Measurements from ENCODE around the gene MYB.
"Not testable (repeated sequence)": the region's sequence is repeated elsewhere in the genome, so short reads cannot be mapped to it uniquely, and the experiment has no call there.

The MYB gene

DNA sequence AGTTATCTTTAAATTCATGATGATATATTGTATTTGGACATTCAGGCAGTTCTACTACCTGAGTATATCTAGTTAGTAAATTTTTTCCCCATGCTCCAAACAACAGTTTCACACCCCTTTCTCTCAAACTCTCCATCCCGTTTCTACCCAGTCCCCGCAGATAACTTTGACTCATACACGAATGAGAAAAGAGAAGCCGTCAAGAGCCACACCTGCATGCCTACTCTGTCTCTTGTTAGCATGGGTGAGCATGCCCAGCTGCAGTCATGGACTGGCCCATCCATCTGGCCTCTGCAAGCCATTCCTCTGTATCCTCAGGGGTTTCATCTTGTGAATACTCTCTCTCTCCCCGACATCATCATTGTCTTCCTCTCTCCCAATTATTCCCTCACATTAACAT is 41.5 kb downstream of the MYB start:
- no peak for DNase-seq (ENCODE audit: low read depth)

DNA sequence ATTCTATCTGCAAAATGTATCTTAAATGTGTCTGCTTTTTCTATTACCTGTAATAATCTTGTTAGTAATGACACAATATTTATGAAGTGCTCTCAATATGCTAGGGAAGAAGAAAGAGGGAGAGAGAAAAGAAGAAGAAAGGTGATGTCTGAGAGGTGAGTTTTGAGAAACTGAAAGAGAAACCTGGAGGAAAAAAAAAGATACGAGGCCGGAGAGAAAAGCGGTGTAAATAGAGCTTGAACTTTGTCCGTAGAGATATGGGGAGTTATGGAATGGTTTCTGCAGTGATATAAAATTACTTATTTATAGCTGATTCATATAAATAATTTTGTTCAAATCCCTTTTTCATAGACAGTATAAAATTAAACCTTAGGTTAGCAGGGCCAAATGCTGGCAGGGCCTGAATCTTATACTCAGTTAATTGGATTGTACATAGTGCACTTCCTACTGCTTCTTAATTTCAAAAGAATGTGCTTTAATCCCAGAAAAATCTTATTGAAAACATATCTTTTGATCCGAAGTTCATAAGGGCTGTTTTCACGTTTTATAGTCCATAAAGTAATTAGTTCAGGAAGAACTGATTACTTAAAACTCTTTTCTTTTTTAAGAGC is 43.0 kb downstream of the MYB start:
- no peak for DNase-seq (ENCODE audit: low read depth)

DNA sequence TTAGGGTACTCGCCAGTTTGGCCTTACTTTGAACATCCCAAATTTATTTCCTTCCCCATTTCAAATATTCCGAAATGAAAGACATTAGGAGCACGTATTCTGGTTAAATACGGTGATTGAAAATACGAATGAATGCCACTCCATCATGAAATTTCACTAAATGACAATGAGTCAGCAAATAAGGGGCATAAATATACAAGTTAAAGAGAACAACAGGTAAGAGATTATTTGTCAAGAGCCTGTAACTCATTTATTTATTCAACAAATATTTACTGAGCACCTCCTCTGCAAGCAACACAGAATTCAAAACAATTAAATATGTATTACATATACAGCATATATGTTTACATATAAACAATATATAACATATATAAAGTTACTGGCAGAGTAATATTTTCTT is 44.8 kb downstream of the MYB start:
- no peak for DNase-seq (ENCODE audit: low read depth)

DNA sequence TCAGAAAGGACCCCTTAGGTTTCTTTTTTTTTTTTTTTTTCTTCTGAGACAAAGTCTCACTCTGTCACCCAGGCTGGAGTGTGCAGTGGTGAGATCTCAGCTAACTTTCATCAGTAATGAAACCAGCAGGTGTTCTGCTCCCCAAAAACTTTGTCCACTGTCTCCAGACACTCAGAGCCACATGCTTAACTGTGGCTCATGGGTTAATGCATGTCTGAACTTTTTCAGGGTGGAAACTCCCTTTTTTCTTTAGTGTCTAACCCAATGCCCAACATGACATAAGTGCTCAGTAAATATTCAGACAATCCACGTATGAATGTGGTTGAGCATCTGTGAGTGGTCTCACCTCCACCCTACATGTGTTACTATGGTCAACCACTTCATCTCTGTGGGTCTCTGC is 45.4 kb downstream of the MYB start:
- no peak for DNase-seq (ENCODE audit: low read depth)

DNA sequence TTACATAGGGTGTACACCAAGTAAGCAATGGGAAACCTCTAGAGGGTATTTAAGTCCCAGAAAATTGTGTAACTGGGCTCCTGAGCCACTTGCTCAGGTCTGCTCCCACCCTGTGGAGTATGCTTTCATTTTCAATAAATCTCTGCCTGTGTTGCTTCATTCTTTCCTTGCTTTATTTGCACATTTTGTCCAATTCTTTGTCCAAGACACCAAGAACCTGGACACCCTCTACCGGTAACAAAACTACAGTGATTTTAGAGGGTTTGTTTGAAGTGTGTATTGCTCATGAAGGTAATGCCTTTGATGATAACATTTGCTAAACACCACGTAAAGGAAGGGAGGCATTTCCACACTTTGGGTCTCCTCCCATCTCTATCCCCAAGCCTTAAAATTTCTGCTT is 46.2 kb downstream of the MYB start:
- no peak for DNase-seq (ENCODE audit: low read depth)

DNA sequence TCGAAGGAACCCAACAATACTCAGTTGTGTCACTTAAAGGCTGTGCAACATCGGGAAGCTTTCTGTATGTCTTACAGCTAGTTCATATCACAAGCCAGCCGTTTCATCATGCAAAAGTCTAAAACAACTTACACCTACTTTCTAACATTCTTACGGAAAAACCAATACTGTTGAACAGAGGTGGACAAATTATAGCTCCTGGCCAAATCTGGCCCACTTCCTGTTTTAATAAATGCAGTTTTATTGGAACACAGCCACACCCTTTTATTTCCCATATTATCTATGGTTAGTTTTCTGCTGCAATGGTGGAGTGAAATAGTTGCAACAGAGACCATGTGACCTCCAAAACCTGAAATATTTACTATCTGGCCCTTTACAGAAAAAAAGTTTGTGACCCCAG is 46.6 kb downstream of the MYB start:
- no peak for DNase-seq (ENCODE audit: low read depth)

DNA sequence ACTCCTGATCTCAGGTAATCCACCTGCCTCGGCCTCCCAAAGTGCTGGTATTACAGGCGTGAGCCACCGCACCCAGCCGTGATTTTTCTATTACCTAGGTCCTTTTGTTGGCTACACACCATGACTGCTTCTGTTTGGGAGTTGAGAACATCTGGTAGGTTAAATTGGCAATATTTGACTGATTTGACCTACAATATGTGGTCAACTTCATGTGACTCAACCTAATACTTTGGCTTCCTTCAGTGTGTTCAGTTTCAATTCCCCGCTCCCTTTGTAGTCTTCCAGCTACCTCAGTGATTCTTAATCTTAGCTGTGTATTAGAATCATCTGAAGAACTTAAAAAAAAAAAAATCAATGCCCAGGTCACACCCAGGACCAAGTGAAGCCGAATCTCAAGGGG is 47.4 kb downstream of the MYB start:
- no peak for DNase-seq (ENCODE audit: low read depth)

DNA sequence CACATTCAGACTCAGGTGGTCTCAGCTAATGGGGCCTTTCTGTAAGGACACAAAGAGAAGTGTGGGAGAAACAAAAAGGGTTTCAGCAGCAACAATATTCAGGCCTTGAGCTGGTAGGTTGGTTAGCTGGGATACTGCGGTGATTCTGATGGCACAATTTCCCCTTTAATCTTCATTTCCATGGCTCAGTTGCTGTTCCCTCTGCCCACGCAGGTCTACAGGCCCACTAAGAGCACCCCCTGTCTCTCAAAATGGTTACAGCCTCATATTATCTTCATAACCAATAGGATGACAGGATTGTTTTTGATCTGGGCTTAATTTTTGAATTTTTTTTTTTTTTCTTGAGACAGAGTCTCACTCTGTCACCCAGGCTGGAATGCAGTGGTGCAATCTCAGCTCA is 48.9 kb downstream of the MYB start:
- DNase-seq (ENCODE audit: low read depth) = no peak

DNA sequence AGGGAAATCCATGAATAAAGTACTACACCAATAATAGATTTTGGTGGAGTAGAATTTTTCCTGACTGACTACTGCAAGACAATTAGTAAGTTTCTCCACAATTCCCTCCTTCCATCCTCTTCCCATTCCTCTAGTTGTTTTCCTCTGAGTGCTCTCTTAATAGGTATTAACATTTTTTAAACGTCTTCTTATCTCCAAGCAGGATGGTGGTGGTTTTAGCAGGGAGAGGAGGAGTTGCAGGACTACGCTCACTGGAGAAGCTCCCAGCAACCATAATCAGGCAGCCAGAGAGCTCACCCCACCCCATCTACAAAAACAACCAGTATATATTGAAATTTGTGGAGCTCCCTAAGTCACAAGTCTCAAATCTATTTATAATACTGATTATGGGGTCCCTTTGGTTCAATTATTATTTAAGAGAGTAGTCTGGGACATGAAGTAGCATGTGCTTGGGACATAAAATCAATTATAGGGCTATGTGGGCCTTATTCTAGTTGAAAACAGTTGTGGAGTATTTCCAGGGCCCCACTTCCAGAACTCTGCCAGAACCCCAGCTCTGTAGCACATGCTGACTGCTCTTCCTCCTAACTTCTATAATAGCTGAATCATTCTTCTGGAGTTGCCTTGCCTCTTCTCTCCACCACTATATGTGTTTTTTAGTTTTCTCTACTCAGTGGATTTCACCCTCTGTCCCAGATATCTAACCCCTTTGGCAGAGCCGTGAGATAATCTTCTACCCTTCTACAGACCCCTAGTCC is 49.8 kb downstream of the MYB start:
- no peak for DNase-seq (ENCODE audit: low read depth)

DNA sequence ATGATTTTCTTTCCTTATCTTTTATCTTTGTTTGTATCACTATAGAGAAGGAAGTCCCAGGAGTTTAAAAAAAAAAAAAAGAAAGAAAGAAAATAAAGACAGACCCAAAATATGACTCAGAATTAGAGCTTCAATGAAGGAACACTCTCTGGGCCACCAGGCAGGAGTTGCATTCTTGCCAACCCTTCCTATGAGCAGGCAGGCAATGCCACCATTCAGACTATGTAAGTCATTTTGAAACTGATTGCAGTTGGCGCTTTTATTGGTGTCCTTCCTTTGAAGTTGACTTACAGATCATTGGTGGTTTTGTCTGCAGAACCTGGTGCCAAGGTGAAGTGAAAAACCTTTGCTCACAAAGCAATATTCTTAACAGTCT is 50.3 kb downstream of the MYB start:
- no peak for DNase-seq (ENCODE audit: low read depth)

DNA sequence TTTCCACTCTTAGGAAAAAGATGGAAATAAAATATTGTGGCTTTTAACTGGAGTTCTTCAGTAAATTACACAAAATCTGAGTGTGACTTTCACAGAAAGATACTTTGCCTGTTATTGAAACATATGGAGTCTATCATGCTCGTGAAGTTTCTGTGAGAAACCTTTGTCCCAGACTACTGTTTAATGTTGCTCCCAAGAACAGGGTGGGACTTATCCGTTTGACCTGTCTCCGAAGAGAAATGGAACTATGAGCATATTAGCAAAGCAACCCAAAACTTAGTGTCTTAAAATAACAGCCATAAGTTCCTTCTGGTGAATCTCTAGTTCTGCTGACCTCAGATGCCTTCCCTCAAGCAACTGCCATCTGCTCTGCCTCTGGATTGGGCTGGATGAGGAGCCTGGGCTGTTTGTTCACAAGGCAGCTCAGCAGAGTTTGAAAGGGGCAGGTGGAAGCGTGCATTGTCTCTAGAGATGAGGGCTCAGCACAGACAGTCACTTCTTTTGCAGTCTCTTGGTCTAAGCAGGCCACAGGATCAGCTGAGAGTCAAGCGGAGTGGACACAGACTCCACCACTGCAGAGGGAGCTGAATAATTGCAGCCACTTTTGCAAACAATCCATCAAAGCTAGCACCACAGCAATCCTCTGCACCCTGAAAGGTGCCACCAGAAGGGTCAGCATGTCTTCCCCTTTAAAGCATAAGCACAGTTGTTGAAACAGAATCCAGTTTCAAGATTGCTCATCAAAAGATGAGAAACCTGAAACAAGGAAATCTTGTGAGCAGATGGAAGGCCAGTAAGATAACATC is 52.8 kb downstream of the MYB start:
- no peak for DNase-seq (ENCODE audit: low read depth)

DNA sequence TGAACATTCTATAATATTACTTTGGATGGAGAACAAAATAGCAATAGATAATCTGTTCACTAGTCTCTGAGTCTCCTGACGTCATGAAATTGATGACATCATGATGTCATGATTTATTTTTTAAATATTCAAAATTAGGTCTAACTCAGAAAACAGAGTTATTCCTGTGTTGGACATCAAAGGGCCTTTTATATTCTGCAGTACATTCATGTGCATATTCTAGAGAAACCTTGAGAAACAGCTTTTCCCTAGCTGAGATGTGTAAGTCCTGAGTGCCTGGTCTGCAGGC is 53.3 kb downstream of the MYB start:
- DNase-seq (ENCODE audit: low read depth) = no peak

DNA sequence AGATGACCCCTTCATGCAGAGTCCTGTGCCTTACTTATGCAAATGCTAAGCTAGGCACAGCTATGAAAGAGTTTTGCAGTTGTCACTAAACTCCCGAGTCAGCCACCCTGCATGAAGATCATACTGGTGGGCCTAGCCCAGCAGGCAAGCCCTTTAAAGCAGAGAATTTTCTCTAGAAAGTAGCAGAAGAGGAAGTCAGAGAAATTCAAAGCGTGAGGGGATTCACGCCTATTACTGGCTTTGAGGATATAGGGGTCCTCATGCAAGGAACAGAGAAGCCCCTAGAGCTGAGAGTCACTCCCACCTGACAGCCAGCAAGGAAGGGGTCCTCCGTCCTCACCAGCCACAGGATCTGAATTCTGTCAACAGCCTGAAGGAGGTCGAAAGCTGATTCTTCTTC is 54.6 kb downstream of the MYB start:
- DNase-seq (ENCODE audit: low read depth) = no peak

DNA sequence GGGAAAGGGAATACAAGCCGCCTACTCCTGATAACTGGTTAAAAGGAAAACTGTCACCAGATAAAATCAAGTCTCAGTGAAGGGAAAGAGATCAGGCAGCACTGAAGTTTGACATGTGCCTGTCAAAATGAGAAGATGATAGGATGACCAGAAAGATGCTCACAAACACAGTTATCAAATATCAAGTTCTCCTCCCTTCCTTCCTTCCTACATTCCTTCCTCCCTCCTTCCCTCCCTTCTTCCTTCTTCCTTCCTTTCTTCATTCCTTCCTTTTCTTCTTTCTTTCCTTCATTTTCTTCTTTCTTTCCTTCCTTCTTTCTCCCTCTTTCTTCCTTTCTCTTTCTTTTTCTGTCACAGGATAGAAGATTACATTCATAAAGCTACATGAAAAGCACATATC is 55.2 kb downstream of the MYB start:
- DNase-seq (ENCODE audit: low read depth) = no peak

DNA sequence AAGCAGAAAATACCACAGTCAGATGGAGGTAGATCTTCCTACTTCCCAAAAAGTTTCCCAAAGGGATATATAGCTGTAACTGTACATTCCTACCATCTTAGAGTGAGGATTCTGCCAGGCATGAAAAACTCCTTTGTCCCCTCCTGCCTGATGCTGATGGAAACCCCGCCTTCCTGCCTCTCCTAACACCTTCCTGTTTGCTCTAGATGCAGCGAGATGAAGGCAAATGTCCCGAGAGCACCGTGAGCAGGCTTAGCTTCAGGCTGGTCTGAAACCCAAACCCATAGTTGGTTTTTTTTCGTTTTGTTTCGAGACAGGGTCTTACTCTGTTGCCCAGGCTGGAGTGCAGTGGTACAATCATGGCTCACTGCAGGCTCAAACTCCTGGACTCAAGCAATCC is 55.6 kb downstream of the MYB start:
- DNase-seq (ENCODE audit: low read depth) = no peak

DNA sequence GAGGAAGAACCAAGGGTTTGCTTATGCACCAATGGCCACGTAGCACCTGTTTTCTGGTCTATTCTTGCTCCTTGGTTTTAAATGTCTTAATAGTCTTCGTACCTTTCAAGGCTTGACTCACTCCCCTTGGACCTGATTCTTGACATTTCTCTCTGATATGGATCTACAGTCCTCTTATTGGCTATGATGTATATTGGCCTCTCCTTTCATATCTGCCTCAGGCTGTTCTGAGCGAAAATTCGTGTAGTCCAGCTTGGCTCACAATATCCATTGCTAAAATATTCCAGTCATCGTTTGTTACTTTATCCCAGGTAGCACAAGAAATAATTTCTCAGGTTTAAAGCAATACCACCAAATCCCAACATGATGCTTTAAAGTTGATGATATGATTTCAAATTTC is 59.6 kb downstream of the MYB start:
- DNase-seq (ENCODE audit: low read depth) = no peak

DNA sequence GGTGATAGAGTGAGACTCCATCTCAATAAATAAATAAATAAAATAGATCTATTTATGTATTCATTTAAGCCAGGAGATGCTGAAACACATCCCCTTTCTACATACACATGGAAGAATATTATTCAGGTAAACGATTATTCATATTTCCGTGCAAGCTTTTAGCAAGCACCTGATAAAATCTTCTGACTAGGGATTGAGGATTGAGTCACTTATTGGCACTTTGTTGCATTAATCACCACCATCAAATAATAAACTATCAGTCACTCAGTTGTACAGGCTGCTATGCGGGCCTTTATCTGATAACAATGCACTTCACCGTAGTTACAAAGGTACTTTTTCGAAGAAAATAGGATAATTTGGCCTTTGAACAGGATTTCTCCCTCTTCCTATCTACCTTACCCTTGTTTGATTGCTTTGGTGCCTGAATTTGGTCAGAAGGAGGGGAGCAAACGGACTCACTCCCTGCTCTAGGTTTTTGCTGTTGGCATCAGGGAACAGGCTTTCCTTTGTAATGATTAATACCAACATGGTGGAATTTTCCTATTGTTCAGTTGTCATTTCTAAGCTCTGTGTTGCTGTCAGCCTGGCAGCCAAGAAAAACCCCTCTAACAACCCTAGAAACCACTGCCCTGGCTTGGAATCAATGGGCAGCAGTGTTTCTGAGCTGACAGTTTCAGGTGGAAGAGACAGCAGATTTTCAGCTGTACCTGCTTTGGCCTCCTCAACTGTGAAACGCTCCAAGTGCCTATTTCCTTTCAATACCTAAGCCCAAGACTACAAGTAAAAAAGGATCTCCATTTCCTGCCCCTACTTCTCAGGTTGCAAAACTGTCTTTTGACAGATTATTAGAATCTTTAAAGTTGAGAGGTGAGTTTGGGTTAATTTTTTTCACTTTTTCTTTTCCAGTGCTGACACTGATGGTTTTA is 63.0 kb downstream of the MYB start:
- no peak for DNase-seq (ENCODE audit: low read depth)

DNA sequence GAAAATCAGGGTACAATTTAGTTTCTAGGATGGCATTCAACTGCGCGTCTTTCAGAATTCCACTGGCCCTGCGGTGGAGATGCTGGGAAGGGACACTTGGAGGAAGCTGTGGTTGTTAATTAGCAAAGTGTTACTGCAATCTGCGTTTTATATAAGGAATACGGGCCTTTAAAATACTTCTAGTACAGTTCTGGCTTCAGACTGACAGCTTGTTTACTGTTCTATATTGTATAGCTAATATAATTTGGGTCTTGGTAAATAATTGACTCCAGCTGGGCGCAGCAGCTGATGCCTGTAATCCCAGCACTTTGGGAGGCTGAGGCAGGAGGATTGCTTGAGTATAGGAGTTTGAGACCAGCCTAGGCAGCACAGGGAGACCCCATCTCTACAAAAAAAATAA is 63.7 kb downstream of the MYB start:
- DNase-seq (ENCODE audit: low read depth) = no peak

DNA sequence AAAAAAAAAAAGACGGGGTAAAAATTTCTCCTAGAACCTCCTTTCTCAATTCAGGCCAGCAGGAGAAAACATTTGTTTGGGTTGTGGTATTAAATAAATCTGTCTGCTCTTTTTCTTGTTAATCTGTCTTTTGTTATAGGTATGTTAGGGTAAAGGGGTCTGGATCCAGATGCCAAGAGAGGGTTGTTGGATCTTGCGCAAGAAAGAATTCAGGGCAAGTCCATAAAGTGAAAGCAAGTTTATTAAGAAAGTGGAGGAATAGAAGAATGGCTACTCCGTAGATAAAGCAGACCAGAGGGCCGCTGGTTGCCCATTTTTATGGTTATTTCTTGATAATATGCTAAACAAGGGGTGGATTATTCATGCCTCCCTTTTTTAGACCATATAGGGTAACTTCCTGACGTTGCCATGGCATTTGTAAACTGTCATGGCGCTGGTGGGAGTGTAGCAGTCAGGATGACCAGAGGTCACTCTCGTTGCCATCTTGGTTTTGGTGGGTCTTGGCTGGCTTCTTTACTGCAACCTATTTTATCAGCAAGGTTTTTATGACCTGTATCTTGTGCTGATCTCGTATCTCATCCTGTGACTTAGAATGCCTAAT is 65.4 kb downstream of the MYB start:
- DNase-seq (ENCODE audit: low read depth) = not testable (repeated sequence)

DNA sequence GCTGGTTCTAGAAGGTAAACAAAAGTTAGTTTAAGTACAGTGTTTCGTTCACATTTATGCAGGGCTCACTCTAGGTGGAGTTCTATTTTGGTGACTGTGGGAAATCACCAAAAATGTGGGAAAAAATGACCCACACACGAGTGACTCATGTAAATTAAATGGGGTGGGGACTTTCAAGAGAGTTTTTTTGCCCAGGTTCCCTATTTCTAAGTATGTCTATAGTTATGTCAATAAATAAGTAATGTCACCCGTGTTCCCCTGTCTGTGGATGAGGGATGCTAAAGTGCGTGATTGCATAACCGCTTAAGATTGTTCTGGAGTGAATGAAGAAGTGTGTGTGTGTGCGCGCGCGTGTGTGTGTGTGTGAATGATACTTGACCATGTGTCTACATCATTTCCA is 69.1 kb downstream of the MYB start:
- DNase-seq (ENCODE audit: low read depth) = no peak

DNA sequence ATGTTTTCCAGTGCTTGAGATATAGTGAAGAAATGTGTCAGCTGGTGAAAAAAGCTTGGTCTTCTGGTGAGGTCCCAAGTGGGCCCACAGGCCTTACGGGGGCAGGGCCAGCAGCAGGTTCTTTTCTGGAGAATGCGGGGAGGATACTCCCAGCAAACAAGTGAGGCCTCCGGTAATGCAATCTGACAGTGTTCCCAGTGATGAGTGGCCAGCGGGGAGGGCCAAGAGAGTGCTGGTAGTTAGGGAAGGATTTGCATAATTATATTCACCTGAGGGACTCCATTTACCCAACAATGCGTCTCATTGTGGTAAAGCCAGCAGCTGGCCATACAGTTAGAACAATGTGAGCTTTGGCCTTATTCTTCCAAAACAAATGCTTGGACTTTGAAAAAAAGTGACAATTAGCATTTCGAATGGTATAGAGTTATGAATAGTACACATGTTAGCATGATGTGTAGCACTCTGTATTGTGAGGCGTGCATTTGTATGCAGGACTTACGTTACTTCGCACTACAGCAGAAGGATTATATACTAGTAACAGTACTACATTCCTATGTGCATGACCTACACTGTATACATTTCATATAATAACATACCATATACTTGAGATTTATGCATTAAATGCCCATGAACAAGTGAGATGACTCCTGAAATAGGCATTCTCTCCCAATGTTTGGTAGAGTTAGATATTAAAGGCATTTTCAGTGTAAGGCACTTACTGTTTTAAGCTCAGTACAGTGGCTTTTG is 69.8 kb downstream of the MYB start:
- DNase-seq (ENCODE audit: low read depth) = no peak

All from T-helper 22 cell (primary cell).